Endothelial cell (in vitro differentiated cells): Measurements from ENCODE around the gene HOXB3. TPM values are rescaled to one million over a fixed set of nuclear protein-coding genes. Genes with fewer than 3 reads are reported as not detected.

Source experiments
- DNase-seq: peaks from one replicate; pipeline ENCODE4 v3.0.0; 2021; ENCODE audit warnings: low spot score
- H3K27ac Mint-ChIP-seq: one replicate; pipeline ENCODE4 v1.8.0; 2021; ENCODE audit warnings: mixed read lengths, inconsistent platforms; ENCODE audit not compliant: unreplicated experiment
- H3K27me3 Mint-ChIP-seq: one replicate; pipeline ENCODE4 v1.8.0; 2021; ENCODE audit warnings: mild to moderate bottlenecking, moderate library complexity, mixed read lengths, inconsistent platforms; ENCODE audit not compliant: unreplicated experiment
- H3K36me3 Mint-ChIP-seq: one replicate; pipeline ENCODE4 v1.8.0; 2021; ENCODE audit warnings: mild to moderate bottlenecking, low read depth, mixed read lengths, inconsistent platforms; ENCODE audit not compliant: unreplicated experiment
- H3K4me1 Mint-ChIP-seq: one replicate; pipeline ENCODE4 v1.8.0; 2021; ENCODE audit warnings: mild to moderate bottlenecking, mixed read lengths, inconsistent platforms; ENCODE audit not compliant: unreplicated experiment
- H3K4me3 Mint-ChIP-seq: one replicate; pipeline ENCODE4 v1.8.0; 2021; ENCODE audit warnings: mild to moderate bottlenecking, mixed read lengths, inconsistent platforms; ENCODE audit not compliant: unreplicated experiment
- H3K9me3 Mint-ChIP-seq: one replicate; pipeline ENCODE4 v1.8.0; 2021; ENCODE audit warnings: mixed read lengths, inconsistent platforms; ENCODE audit not compliant: unreplicated experiment
- CTCF ChIP-seq: fragments of 200-600 bp; sonication (generic); IDR thresholded peaks from one replicate; pipeline ENCODE4 v1.5.0; 2021; ENCODE audit warnings: antibody characterized with exemption; ENCODE audit not compliant: unreplicated experiment
- total RNA-seq: library from RNA; stranded (reverse); fragmentation: NEBNext Ultra II Directional; extraction: Animal tissue kit (Norgen Biotek cat#: 25700); gene quantifications from one replicate; pipeline ENCODE4 v1.2.1, GENCODE V29; 2021; ENCODE audit not compliant: unreplicated experiment

The HOXB3 gene
- total RNA-seq, 1 donor from 2014 or later, result 17.7 TPM

DNA sequence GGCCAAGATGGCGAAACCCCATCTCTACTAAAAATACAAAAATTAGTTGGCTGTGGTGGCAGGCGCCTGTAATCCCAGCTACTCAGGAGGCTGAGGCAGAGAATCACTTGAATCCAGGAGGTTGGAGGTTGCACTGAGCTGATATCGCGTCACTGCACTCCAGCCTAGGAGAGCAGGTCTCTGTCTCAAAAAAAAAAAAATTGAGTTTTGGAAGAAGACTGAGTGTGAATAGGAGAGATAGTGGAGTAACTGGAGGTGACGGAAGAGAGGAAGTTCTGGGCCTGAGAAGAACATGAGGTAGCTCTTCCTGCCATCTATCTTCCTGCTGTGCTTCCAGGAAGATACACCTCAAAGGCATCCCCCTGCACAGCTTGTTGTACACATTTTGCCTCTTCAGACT lies 70.6 kb downstream of the HOXB3 start:
- no peak overlapping the region for H3K4me3 Mint-ChIP-seq
- DNase-seq, result no peak
- H3K4me1 Mint-ChIP-seq, result peaks cover 9% of the 10 kb centered on the region
- no peaks in the 10 kb centered on the region for H3K9me3 Mint-ChIP-seq
- H3K27me3 Mint-ChIP-seq, result peaks cover 4% of the 10 kb centered on the region
- H3K36me3 Mint-ChIP-seq, result no peaks in the 10 kb centered on the region
- no peak overlapping the region for H3K27ac Mint-ChIP-seq
- TF ChIP-seq CTCF, result no peak

GRCh38 chr17:48517478-48517877 lies 72.6 kb downstream of the HOXB3 start:
- TF ChIP-seq CTCF, result no peak
- H3K4me1 Mint-ChIP-seq, result peaks cover 9% of the 10 kb centered on the region
- H3K4me3 Mint-ChIP-seq, result no peak overlapping the region
- DNase-seq, result no peak
- no peaks in the 10 kb centered on the region for H3K36me3 Mint-ChIP-seq
- peaks cover 4% of the 10 kb centered on the region for H3K27me3 Mint-ChIP-seq
- H3K9me3 Mint-ChIP-seq, result no peaks in the 10 kb centered on the region
- H3K27ac Mint-ChIP-seq, result no peak overlapping the region

GRCh38 chr17:48515925-48516900 lies 73.8 kb downstream of the HOXB3 start:
- Mint-ChIP-seq H3K4me1 (peaks cover 5% of the 10 kb centered on the region), H3K36me3 (no peaks in the 10 kb centered on the region), H3K27me3 (peaks cover 2% of the 10 kb centered on the region), H3K9me3 (no peaks in the 10 kb centered on the region), H3K27ac (no peak overlapping the region), H3K4me3 (no peak overlapping the region)
- no peak for TF ChIP-seq CTCF
- no peak for DNase-seq

DNA sequence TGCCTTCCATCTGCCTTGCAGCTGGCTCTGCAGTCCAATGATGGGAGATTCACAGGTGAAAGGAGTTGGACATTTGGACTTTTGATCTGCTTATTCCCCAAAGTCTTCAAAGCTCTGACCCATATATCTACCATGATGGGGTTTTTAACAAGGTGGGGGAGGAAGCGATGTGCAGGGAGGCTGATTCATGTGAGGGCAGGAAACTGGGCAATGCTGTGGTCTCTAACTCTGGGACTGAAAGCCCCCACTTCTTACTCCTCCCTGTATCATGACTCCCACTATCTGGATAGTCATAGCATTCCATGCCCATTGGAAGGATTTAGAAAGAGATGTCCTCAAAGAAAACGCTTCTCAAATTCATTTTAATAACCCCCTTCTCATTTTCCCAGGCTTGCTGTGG lies 75.6 kb downstream of the HOXB3 start:
- H3K9me3 Mint-ChIP-seq, result no peaks in the 10 kb centered on the region
- no peaks in the 10 kb centered on the region for H3K36me3 Mint-ChIP-seq

More for the DNA sequence above, 75.6 kb downstream of the HOXB3 start:
- no peak overlapping the region for H3K27ac Mint-ChIP-seq
- H3K4me3 Mint-ChIP-seq, result no peak overlapping the region
- peaks cover 2% of the 10 kb centered on the region for H3K27me3 Mint-ChIP-seq
- H3K4me1 Mint-ChIP-seq, result no peaks in the 10 kb centered on the region
- no peak for DNase-seq
- no peak for TF ChIP-seq CTCF
